Measurements from ENCODE around the gene PKD1L1. TPM values are rescaled to one million over a fixed set of nuclear protein-coding genes. Genes with fewer than 3 reads are reported as not detected.

The PKD1L1 gene
- polyA plus RNA-seq, 1 of the 3 experiments (the other 2 are of a cell fraction), result 0.10 TPM

GRCh38 chr7:47782022-47782421, 166.2 kb downstream of the PKD1L1 start:
- H3K27ac ChIP-seq (ENCODE audit: low read depth in 2 of 2, low read length in 1 of 2), result peak overlapping the region; percentile 96 to 99
- H3K79me2 ChIP-seq (ENCODE audit: insufficient read depth), result no peaks in the 10 kb centered on the region
- POLR2A ChIA-PET, result no interaction called here
- no peaks in the 10 kb centered on the region for H3K9me3 ChIP-seq
- peaks cover 13 to 44% of the 10 kb centered on the region in 2 experiments for H3K4me1 ChIP-seq (ENCODE audit: control insufficient read depth in 1 of 2, insufficient read depth in 2 of 2, low read depth in 1 of 2, low read length in 1 of 2)
- H3K9ac ChIP-seq, result peak overlapping the region; percentile 78; the same call in 1 of the 2 replicates
- peak overlapping the region; percentile 1; the same call in 1 of the 2 replicates for H2AFZ ChIP-seq (ENCODE audit: low read depth)
- CTCF ChIA-PET, result no interaction called here
- no peak overlapping the region for H3K4me3 ChIP-seq (ENCODE audit: low read depth in 2 of 2, low read length in 1 of 2)
- peaks cover 37% of the 10 kb centered on the region for H3F3A ChIP-seq (replicated peaks; ENCODE audit: insufficient read depth)
- DNase-seq, result no peak
- H3K4me2 ChIP-seq, result no peak overlapping the region
- H3K36me3 ChIP-seq (replicated peaks in 1 of 2; ENCODE audit: control insufficient read depth in 1 of 2, insufficient read depth in 2 of 2, low read length in 1 of 2), result no peaks in the 10 kb centered on the region
- no peaks in the 10 kb centered on the region for H3K27me3 ChIP-seq (ENCODE audit: insufficient read depth)
- no peaks in the 10 kb centered on the region for H4K20me1 ChIP-seq (ENCODE audit: insufficient read depth)
- no peaks in the 10 kb centered on the region for H3K9me2 ChIP-seq
- TF ChIP-seq RAD21 (IDR thresholded peaks at IDR 0.05; ENCODE audit: low read length) (peak; percentile 12; the same call in 1 of the 2 replicates), TCF12 (IDR thresholded peaks at IDR 0.05) (peak; percentile 86), TAF1 (IDR thresholded peaks at IDR 0.05; ENCODE audit: borderline replicate concordance, low read depth, low read length) (peak; percentile 41; the same call in 1 of the 2 replicates), YY1 (IDR thresholded peaks at IDR 0.05; ENCODE audit: low read depth) (no peak), EP300 (IDR thresholded peaks at IDR 0.05; ENCODE audit: borderline replicate concordance in 1 of 2, low read depth in 1 of 2, low read length in 1 of 2) (peak; percentile 84 to 94), FOXM1 (IDR thresholded peaks at IDR 0.05; ENCODE audit: low read depth) (no peak), SIN3A (IDR thresholded peaks at IDR 0.05; ENCODE audit: borderline replicate concordance, low read depth, low read length) (0 out of 2 replicates have a peak, but pooled peaks have one; percentile 10), RFX5 (IDR thresholded peaks at IDR 0.05; ENCODE audit: low read length) (peak; percentile 85; the same call in 1 of the 2 replicates), MAX (IDR thresholded peaks at IDR 0.05; ENCODE audit: low read depth) (peak; percentile 52; the same call in 1 of the 2 replicates), NFIC (IDR thresholded peaks at IDR 0.05; ENCODE audit: borderline replicate concordance) (peak; percentile 83), FOSL2 (IDR thresholded peaks at IDR 0.05; ENCODE audit: borderline replicate concordance, low read depth) (0 out of 2 replicates have a peak, but pooled peaks have one; percentile 30), PBX3 (IDR thresholded peaks at IDR 0.05) (peak; percentile 78), USF2 (IDR thresholded peaks at IDR 0.05; ENCODE audit: borderline replicate concordance, low read depth, low read length) (no peak), MEF2A (IDR thresholded peaks at IDR 0.05; ENCODE audit: borderline replicate concordance, low read depth) (0 out of 2 replicates have a peak, but pooled peaks have one; percentile 34), JUND (IDR thresholded peaks at IDR 0.05) (peak; percentile 54), NRF1 (IDR thresholded peaks at IDR 0.05; ENCODE audit: low read depth, low read length) (no peak), ZBTB33 (IDR thresholded peaks at IDR 0.05; ENCODE audit: borderline replicate concordance, low read depth) (0 out of 2 replicates have a peak, but pooled peaks have one; percentile 36), RXRA (IDR thresholded peaks at IDR 0.05; ENCODE audit: borderline replicate concordance, low read depth) (peak; percentile 92), POLR2AphosphoS5 (IDR thresholded peaks at IDR 0.05; ENCODE audit: low read depth, low read length) (peak; percentile 29; the same call in 1 of the 2 replicates), EZH2phosphoT487 (IDR thresholded peaks at IDR 0.05; ENCODE audit: borderline replicate concordance, low read depth) (no peak), CTCF (IDR thresholded peaks at IDR 0.05) (no peak)

All from SK-N-SH (cell line).